Hepatic stellate cell (primary cell): Measurements from ENCODE around the gene PPP2R2B.

Experiments used
- DNase-seq: peaks from one replicate; pipeline ENCODE4 v3.0.0; 2011; ENCODE audit warnings: low spot score

PPP2R2B gene

DNA sequence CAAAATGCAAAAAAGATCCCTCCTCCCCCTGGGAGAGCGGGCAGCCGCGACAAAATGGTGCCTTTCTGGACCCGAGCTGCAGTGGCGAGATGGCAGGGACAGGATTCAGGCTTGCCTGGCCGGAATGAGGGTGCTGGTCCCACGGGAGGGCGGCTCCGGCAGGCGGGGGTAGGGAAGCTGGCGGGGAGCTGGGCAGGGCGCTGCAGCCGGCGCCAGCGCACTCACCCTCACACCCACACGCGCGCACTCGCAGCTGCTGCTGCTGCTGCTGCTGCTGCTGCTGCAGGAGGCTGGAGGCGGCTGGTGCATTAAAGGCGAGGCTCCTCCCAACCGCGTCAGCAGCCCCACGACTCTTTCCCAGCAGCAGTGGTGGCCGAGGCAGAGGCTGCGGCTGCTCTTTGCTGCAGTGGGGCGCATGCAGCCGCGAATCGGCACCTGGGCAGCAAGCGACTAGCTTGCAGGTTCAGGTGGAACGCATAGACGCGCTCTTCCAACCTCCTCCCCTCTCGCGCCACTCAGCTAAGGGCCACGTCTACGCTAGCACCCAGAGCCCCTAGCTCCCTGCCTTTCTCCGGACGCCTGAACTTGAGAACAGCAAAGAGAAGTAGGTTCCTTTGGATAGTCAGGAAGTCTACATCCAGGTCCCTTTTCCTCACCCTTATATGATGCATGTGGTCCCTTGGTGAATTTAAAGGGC is at the start of gene PPP2R2B:
PPP2R2B (minus strand) TSS at position 282 of the 697 bp plus-strand sequence.
- DNase-seq: peak; percentile 52

DNA sequence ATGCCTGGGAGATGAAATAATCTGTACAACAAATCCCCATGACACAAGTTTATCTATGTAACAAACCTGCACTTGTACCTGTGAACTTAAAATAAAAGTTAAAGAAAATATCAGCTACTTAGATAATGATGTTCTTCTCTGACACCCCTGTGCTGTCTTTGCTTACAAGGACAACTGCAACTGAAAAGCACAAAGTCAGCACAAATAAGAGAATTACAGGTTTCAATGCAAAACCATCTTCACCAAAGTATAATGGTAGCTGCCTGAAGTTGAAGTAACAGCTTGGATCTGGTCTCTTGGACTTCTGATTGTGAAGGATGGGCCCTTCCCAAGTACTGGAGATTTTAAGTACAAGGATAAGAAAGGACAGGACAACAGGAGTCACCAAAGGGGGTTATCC is 45.6 kb upstream of the PPP2R2B start:
- DNase-seq: no peak

DNA sequence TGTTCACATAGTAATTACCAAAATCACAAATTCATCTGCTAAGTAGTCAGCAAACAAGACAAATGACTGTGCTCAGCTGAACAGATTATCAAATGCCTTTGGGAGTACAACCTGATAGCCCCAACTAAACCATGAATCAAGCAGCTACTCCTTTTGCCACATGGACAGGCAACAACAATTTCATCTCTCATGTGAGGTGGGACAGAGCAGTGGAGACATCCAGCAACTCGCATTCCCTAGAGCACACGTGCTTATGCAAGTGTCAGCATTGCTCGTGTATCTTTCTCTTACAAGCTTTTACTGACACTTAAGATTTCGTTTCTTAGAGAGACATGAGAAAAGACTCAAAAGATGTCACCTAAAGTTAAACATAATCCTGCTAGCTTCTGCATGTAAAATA is 42.7 kb upstream of the PPP2R2B start:
- no peak for DNase-seq

DNA sequence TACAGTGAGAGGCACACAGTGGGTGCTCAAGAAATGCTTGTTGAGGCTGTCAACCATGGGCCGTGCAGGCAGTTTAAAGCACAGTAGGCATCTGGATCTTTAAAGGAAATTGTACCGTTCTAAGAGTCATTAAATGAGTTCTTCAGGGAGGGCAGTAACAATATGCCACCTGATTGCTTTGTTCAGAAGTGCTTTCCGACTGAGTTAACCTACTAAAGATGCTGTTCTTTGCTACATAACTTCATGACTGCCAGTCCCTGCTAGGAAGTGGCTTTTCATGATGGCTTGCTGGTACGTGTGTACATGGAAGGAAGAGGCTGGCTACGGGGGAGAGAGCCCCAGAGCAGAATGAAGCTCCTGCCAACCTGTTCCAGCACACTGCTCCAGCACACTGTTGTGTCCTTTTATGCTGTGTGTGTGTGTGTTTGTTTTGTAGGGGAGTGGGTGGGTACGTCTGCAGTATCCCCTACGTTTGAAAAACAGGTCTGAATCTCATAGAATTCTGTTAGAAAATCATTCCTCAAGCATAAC is 41.9 kb upstream of the PPP2R2B start:
- no peak for DNase-seq

DNA sequence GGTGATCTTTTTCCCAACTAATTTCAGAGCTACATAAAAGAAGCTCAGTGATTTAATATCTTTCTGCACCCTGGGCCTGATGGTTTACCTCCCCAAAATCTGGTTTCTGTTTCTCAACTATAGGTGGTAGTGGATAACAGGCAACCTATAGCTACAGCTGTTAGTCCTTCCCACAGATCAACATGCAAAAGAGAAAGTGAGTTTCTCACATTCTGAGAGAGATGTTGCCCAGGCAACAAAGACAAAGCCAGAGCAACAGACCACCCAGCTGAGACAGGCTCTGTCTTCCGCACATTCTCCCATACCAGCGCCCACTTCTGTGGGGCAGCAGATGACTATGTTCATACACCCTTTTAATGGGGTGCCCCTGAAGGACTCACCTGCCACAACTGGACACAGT is 40.7 kb upstream of the PPP2R2B start:
- DNase-seq: no peak

DNA sequence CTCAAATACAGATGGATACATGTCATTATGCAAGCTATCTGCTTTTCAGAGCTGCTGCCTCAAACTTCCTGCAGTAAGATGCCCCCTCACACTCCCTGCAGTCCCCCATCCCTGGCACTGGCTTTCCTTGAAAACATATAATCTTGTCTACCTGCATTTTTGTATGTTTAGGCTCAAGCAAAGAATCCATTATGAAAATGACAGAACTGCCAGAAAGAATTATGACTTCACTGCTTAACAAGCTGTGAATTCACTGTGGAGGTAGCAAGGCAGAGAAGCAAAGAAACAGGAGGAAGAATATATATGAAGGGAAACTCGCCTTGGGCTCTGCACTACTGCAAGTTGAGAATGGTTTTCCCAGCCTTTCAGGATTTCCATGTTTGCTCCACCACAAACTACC is 39.4 kb upstream of the PPP2R2B start:
- DNase-seq: no peak

DNA sequence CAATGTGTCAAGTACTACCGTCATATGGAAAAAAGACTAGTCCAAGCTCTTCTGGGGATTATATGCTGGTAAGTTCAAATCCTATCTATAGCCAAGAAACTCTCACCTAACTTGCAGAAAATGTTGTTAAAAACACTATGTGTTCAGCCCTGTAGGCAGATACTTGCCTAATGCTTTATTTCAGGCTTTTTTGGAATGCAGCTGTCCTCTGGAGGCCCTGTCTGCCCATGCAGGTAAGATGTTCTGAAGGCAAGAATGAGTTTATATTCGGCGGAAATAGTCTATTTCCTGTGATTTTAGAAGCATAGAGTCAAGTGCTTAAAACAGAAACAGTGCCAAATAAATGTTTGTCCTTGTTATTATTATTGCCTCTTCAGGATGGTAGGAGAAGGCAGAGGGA is 34.3 kb upstream of the PPP2R2B start:
- DNase-seq: no peak

DNA sequence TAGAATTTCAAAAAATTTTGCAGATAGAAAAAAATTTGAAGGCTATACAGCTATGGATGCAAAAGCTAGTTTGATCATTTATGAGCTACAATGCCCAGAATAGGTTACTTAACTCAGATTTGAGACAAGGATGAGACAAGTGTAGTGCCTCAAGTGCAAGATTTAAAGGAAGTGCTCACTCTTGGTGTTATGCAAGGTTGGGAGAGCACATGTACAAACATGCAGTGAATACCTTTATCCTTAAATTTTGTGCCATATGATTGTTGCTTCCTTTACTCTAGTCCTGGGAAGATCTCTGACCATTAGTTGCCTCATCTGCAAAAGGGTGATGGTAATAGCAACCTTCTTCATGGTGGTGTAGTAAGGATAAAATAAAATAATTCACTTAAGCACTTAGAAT is 31.7 kb upstream of the PPP2R2B start:
- no peak for DNase-seq

DNA sequence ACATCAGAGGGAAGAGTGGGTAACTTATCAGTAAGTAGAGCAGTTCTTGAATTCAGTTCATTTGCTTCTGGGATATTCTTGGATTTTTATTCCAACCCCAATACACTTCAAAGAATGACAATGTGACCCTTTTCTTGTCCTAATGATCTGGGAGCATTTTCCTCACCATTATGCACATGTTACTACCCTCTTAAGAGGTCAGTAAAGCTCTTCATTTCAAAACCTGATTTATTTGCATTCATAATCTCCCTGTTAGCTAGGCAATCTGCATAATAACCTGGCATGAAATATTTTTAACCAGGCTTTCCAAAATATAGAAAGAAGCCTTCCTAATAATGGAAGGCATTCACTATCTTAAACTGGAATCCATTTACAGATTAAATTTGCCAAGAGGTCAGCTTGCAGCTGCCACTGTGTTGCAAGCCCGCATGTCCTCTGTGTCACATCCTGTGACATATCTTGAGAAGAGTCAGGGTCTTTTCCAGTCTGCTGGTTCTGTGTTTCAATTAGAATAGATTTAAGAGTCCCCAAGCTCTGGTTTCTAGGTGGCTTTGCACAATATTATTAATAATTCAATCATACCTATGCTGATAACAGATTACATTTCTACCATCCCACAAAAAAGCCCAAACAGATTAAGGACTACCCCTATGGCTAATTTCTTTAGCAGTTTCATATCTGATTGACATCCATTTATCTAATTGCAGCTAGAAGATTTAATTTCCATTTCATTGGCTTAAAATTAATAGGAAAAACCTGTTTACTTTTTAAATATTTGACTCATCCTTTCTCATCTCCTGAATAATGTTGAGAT is 30.9 kb upstream of the PPP2R2B start:
- DNase-seq: no peak

DNA sequence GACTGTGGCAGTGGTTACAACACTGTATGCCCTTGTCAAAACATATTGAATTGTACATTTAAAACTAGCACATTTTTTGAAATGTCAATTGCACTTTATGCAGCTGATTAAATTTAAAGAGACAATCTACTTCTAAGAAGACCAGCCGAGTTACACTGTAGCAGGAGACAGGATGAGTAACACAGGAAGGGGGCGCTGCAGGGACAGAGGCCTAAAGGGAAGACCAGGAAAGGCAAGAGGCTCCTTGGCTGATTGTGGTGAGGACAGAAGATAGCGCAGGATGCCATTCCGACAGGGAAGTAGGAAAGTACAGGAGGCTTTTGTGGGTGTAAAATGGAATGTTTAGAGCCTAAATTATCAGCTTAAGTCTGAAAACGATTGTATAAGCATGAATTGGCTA is 28.2 kb upstream of the PPP2R2B start:
- DNase-seq: no peak

DNA sequence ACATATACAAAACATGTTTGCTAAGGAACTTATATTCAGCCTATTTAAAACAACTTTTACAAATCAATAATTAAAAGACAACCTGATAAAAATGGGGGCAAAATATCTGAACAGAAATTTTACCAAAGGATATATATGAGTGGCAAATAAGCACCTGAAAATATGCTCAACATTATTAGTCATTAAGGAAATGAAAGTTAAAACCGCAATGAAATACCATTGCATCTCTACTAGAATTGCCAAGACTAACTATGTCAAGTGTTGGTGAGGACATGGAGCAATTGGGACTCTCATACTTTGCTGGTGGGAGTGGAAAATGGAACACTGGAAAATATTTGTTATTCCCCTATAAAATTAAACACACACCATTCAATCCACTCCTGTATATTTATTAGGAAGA is 26.3 kb upstream of the PPP2R2B start:
- DNase-seq: no peak

DNA sequence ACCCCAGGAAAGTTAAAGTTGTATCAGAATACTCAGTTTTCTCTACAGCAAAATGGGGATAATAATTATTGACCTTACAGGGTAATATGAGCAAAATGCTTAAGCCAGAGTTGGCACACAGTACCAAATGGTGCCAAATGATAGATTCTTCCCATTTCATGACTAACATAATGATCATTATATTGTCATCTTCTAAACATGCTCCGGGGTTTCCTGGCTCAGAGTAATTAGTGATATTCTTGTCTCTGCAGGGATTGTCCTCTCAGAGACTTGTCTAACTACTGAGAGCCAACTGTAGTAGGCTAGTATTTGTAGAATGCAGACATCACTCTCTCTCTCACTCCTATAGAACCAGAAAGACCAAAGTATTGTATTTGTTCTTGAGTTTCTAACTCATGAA is 25.2 kb upstream of the PPP2R2B start:
- no peak for DNase-seq

DNA sequence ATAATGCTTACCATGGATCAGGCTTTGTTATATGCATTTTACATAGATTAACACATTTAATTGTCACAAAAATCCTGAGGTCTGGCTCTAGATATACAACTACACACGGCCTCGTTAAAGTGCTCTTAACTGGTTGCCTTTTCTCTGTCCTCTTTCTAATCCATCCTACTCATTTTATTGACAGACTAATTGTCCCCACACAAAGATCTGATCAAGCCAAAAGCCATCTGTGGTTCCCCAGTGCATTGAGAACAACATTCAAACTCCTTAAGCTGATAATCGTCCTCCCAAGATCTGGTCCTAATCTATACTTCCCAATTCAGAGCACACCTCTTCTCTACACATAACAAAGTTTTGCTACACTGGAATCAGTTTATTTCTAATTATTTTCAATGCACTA is 23.9 kb upstream of the PPP2R2B start:
- no peak for DNase-seq

DNA sequence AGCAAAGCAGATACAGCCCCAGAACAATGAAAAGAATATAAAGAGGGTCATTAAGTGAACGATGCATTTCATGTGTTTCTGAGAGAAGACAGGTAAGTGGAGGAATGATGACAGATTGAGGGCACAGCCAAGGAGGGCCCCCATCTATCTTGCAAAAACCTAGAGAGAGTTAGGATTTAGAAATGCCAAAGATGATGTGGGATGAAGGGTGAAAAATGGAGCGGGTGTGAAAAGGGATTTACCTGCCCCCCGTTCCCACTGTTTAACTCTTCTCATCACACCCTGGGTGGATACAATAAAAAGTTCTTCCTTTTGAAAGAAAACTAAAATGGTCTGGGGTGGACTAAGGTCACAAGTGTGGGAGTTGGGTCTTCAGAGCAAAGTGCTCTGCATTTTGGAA is 18.5 kb upstream of the PPP2R2B start:
- DNase-seq: no peak

DNA sequence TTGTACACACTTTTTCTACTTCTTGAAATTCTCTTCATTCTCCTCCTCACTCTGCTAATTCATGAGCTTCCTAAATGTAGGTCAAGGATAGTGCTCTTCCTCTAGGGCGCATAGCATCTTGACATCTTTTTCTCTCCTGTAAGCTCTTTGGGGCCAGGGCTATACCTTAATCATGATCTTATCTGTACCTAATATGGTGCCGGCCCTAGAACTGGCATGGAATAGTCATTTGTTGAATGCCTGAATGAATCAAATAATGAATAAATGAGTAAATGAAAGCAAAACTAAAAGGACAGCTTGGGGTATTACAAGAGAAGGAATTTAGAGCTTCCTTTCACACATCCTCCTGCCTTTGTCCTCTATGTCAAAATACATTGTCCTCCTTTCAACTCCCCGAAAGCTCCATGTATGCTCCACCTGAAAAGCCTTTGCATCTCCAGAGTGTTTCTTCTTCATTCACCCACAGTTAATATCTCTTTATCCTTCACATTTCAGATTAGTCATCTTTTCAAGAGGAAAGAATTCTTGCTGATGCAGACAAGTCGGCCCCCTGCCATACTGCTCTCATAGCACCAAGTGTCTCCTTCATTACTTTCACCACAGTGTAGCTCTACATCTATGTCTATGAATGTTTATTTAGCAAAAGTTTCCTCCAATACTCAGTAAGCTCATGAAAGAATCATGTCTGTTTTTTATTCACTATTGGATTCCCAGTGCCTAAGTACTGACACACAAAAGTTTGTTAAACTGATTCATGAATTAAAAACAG is 16.4 kb upstream of the PPP2R2B start:
- DNase-seq: no peak

DNA sequence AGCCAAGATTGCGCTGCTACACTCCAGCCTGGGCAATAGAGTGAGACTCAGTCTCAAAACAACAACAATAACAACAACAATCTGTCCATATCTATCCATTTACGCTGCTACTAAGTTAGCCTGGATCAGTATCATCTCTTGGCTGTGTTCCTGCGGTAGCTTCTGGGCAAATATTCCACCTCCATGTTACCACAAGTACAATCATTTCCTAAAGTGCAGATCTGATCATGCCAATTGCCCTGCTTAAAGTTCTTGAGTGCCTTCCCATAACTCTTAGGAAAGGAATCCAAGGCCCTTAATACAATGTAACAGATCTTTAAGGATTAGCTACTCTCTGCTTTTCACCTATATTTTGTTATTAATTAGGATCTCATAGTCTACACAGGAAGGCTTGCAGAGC is 15.4 kb upstream of the PPP2R2B start:
- DNase-seq: no peak

DNA sequence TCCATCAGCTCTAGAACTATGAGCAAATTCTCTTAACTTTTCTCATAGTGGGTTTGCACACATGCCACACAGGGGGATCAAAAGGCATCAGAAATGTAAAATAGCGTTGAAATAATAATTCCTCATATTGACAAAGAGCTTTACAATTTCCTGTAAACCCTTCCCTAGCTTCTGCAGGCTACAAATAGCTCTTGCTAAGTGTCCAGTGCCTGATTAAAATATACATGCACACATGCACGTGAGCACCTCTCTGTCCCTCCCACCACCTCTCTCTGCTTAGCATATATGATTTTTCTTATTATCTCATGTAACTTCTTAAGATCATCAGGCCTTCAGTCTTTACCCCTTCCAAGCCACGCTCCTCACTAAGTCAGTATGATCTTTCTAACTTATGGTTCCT is 13.7 kb upstream of the PPP2R2B start:
- DNase-seq: no peak

DNA sequence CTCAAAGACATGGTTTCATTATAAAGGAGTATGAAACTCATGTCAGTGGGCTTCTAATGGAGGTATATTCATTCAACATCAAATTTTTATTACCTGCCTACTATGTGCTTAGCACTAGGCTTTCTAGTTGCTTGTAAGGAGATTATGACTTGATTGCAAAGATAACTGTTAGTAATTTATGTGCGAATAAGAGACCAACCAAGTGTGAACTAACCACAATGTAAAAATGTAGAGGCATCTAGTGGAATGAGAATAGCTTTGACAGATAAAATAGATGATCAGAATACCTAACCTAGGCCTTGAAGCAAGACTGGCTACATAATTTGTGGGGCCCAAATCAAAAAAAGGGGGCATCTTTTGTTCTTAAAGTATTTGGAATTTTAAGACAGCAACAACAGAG is 13.0 kb upstream of the PPP2R2B start:
- no peak for DNase-seq

DNA sequence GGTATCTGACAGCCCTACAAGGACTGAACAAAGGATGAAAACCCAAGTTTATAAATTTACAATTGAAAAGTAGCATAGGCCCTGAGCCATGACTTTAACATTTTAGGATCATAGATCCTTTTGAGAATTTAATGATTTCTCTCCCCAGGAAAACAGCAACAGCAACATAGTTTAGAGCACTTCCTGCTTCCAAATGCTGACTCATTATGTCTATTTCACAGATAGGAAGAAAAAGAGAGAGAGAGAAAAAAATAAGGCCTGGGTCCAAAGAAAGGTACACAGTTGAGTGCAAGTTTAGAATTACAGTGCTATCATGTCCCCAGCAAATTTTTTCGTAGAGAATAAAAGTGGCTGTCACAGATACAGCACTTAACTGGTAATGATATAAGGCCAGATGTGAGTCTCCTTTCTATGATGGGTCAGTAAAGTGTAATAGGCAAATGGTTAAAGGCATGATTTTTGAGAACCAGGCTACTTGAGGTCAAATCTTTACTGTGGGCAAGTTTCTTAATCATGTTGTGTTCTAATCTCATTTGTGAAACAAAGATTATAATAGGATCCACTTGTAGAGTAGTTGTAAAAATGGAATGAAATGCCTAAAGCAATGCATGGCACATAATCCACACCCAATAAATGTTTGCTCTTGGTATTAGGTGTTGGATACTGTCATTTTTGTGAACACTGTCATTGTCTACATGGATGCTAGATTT is 12.3 kb upstream of the PPP2R2B start:
- no peak for DNase-seq

DNA sequence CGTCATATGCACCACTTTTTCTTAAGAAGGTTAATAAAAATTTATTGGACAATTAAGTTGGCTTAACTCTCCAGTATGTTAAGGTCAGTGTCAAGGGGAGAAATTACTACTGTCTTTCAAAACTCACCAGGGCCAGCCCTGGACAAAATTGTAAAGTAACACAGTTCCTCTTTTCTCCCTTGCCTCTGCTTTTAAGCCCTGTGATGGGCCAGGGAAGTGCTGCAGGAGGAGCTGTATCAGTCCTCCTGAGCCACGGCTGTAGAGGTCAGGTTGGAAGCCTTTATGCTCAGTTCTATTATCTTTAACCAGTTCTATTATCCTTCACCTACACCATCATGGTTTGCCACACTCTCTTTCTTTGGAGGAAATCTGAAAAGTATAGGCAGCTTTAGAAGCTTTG is 11.5 kb upstream of the PPP2R2B start:
- no peak for DNase-seq

DNA sequence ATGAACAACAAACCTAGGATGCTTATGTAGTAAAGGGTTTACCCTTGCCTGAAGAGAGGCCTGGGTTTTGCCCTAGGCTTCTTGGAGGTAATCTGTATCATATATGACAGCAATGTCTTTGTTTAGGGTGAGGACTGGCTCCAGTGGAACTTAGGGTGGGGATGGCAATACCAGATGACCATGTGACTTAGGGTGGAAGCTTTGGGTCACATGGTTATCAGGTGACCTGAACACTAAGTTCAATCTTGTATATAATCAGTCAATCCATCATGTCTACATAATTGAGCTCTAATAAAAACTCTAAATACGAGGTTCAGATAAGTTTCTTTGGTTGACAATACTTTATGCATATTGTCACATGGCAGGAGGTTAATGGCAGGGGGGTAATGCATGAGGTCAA is 10.6 kb upstream of the PPP2R2B start:
- DNase-seq: no peak

DNA sequence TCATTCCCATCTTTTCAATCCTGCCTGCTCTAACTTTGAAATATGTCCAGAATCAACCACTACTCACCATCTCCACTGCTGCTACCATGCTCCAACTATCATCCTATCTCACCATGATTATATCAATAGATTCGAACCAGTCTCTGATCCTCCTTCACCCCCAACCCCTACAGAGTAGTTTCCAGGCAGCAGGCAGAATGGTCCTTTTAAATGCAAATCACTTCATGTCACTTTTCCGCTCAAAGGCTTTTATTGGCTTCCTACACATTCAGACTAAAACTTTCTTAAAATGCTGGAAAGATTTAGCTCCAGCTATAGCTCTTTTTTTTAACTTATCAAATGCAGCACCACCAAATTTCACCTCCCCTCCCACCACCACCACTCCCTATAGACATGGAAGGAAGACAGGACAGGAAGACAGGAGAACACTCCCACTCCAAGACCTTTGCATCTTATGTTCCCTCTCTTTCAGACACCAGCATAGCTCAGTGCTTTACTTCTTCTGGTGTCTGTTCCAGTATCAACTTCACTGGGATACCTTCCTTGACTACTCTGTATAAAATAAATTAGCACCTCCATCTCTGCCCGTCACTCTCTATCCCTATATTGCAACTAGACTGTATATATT is 9.9 kb upstream of the PPP2R2B start:
- no peak for DNase-seq
